ENCODE data around the gene LIN7C.
A peak's percentile ranks its signal among the peaks of the same experiment; 100 is the strongest.
"Not testable (repeated sequence)": the region's sequence is repeated elsewhere in the genome, so short reads cannot be mapped to it uniquely, and the experiment has no call there.

The LIN7C gene, protein sequence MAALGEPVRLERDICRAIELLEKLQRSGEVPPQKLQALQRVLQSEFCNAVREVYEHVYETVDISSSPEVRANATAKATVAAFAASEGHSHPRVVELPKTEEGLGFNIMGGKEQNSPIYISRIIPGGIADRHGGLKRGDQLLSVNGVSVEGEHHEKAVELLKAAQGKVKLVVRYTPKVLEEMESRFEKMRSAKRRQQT

DNA sequence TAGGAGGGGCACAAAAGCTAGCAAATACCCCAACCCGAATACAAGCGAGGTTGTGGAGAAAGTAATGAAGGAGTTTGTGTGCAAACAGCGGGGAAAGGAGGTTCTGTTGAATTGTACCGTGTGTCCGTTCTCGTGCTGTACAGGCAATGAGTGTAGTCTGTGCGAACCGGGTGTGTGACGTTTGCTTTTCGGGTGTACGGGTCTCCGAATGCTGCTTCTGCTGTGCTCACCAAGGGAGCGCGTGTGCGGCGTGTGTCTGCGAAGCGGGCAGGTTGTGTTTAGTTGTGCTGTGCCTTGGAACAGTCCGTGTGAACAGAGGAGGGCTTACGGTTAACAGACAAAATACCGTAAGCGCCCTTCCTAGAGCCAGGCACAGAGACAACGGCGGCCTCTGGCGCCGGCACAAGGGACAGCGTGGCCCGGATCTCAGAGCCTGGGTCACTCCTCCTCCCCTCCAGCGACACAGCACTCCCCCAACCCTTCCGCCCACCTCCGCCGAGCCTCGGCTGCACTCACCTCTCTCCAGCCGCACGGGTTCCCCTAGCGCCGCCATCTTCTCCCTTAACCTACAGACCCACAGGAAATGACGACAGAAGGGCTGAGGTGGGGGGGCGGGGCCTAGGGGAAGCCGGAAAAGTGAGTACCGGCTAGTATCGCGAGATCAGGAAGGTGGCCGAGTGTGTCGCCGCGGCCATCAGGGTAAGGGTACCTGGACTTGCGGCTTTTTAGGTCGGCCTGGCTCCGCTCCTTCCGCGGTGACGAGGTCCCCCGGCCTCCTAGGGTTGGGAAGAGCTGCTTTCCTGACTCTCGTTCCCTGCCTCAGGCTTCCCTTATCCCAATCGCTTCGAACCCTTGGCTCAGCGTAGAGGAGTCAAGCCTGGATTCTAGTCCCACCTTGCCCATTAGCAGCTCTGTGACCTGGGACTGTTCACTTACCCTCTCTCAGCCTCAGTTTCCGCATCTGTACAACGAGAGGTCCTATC lies at the start of gene LIN7C:
Gene LIN7C (minus strand): TSS at position 570 of the 983 bp plus-strand sequence. CDS start 17 bp downstream, at position 553.
- DNase-seq, result peak; percentile 96

DNA sequence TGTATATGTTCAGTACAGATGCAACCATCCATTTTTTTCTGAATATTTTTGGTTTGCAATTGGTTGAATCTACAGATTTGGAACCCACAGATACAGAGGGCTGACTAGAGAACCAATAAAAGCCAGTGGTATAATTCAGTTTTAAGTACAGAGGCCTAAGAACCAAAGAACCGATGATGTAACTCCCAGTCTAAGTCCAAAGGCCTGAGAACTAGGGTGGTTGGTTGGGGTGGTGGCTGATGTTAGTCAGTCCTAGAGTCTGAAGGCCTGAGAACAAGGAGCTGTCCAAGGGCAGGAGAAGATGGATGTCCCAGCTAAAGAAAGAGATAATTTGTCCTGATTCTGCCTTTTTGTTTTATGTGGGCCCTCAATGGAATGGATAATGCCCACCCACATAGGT lies 48.7 kb upstream of the LIN7C start:
- no peak for DNase-seq

DNA sequence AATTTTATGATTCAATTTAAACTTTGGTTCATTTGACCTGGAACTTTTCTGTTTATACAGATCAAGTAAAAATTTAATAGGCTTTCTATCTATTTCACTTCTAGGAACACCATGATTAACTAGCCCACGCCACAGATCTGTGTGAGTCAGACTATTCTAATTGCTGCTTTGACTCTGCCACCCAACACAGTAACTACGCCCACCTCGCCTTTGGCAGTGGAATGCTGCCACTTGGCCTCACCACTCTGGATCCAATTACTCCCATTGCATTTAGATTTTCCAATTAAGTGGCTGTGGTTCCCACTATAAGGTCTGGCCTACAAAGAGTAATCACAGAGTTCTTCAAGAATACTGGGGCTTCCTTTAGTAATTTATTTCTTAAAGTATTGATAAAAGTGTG lies 46.6 kb upstream of the LIN7C start:
- DNase-seq, result no peak

DNA sequence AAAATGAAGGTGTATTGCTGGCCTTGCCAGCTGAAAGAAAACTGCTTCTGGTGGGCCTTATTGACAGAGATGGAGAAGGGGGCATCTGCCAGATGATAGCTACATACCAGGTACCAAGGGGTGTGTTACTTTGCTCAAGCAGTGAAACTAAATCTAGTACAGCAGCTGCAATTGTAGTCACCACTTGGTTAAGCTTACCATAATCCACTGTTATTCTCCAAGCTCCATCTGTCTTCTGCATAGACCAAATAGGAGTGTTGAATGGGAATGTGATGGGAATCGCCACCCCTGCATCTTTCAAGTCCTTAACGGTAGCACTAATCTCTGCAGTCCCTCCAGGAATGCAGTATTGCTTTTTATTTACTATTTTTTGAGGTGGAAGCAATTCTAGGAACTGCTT lies 45.8 kb upstream of the LIN7C start:
- no peak for DNase-seq

DNA sequence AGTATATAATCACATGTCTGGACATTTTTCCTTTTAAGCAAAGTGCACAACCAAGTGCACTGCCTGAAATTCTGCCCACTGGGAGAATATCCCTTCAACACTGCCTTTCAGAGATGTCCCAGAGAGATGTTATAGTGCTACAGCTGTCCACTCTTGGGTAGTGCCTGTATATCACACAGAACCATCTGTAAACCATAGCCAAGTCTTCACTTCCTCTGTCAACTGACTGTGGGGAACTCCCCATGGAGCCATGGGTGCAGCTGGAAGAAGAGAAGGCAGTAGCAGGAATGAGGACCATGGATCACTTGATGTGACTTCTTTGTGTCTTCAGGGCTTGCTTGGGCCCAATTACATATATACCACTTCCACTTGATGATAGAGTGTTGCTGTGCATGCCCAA lies 44.6 kb upstream of the LIN7C start:
- no peak for DNase-seq

DNA sequence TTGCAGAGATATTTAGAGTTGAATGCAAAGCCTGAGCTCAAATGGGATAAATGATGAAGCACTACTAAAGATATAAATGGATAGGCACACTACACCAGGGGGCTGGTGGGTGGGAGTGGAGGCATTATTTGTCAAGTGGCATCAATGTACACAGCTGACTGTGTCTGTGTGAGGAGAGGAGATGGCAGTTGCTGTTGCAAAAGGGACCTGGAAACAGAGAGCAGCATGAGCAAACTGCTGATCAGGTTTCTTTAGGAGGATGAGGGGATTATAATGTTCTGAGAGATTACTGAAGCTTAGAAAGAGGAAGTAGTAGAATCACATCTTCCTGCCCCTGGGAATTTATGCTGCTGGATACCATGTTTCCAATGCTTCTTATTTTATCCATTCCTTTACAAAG lies 39.4 kb upstream of the LIN7C start:
- no peak for DNase-seq

DNA sequence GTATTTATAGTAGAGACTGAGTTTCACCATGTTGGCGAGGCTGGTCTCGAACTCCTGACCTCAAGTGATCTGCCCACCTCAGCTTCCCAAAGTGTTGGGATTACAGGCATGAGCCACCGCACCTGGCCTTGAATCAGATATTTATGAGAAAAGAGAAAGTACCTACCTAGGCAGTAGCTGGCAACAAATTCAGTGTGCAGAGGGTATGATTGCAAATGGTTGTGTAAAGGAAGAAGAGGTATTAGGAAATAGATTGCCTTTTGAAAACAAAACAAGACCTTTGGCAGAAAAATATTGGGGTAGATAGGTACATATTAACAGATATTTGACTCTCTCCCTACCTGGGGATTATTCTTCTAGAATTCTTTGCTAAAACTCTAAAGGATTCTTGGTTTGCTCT lies 38.5 kb upstream of the LIN7C start:
- no peak for DNase-seq

DNA sequence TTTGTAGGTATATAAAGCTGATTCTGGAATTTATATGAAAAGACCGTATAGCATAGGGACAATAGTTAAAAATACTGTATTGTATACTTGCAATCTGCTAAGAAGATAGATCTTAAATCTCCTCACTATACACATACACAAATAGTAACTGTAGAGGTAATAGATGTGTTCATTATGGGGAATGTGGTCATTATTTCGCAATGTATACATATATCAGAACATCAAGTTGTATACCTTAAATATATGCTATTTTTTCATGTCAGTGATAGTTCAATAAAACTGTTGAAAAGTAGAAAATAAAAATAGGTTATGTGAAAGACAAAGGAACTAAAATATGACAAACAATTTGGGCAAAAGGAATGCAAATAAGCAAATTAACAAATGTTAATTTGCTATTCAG lies 35.2 kb upstream of the LIN7C start:
- no peak for DNase-seq

DNA sequence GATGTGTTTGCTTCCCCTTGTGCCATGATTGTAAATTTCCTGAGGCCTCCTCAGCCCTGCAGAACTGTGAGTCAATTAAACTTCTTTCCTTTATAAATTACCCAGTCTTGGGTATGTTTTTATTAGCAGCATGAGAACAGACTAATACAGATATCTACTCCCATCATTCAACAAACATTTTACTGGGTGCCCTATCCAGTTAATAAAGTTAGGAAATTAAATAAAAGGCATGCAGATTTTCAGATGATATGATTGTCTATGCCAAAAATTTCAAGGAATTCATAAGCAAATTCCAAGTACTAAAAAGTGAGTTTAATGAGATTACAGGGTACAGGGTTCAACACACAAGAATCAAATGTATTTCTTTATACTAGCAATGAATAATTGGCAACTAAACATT lies 33.5 kb upstream of the LIN7C start:
- no peak for DNase-seq

DNA sequence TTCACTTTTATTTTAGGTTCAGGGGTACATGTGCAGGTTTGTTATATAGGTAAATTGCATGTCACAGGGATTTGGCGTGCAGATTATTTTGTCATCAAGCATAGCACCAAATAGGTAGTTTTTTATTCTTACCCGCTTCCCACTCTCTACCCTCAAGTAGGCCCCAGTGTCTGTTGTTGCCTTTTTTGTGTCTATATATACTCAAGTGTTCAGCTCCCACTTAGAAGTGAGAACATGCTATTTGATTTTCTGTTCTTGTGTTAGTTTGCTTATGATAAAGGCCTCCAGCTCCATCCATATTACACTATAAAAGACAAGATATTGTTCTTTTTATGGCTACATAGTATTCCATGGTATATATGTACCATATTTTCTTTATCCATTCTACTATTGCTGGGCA lies 28.5 kb upstream of the LIN7C start:
- DNase-seq, result no peak

DNA sequence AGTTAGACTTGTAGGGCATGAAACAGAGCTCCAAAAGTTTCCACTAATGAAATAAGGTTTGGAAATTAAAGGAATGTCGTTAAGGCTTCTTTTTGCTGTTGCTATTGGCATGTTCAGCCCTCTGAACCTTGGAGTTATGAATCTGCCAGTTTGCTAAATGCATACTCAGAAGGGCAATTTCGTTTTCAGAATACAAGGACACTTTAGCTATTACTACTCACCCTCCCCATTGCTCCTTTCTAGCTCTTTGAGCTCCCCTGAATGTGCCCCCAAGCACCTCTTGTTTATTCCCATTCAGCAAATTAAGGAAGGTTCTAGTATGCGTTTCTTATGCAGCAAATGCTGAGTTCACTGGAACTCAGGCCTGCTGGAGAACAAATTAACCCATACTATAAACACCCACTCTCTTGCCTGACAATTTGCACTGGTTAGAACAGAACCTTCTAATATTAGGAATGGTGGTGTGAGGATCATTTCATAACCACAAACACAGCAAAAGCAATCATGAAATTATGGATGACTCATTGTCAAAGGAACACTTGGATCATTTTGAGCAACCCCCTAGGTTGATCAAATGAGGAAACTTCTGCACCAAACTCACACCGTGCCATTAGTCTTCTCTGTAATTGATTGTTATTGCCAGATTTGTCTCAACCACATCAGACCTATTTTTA lies 26.2 kb upstream of the LIN7C start:
- DNase-seq, result peak; percentile 27

DNA sequence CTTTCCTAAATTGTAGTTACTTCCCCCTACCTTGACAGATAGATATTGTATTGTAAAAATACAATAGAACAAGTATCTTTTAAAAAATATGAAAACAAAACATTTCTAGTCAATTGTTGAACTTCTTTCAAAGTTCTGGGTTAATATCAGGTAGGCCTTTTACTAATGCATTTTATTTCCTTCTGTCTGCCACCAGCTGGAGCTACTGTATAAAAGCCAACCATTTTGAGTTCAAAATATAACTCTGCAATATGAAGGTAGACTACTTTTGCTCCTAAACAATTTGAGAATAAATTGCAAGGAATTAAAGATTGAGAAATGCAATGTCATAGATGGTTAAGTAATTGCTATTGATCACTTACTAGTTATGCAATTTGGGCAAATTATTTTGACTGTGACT lies 22.1 kb upstream of the LIN7C start:
- DNase-seq, result no peak

DNA sequence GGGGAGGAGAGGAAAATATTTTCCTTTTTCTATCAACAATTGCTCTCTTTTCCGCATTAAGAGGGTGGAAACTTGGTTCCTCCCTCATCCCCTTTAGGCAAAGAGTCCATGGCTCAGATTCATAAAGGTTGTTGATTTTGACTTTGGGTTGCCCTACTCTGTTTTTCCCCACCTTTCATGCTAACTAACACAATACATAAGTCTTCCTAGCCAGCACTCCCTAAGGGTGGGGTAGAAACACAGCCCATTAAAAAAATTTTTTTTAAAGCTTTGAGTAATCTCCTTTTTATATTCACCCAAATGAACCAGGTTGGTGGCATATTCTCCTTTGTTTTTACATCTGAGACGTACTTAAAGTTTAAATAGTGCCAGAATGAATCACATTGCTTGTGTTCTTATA lies 20.0 kb upstream of the LIN7C start:
- DNase-seq, result no peak

DNA sequence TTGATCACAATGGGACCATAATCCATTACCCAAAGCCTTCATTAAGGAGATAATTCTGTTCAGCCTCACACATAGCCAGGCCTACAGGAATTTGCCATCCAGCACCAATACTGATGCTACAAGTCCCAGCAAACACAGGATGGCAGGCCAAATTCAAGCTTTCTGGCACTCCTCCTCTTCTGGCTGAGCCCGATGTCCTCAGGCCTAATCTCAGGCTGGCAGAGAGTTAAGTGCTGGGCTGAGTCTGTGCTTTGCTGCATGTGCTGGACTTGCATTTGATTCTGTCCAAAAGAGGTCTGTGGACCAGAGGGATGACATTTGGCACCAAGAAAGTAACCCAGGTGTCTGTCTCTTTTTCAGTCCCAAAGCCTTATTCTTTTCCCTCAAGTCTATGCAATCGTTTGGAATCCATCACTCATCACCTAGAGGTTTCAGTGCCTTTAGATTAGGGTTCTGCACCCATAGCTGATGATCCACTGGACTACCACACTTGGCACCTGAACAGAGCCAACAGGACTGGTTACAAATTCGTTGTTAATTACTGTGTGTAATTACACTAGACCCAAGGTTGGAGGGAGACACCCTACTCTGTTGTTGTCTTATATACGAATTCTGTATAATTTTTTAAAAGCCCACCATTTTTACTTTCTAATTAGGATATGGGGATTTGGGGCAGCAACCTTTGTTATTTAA lies 19.4 kb upstream of the LIN7C start:
- DNase-seq, result no peak

DNA sequence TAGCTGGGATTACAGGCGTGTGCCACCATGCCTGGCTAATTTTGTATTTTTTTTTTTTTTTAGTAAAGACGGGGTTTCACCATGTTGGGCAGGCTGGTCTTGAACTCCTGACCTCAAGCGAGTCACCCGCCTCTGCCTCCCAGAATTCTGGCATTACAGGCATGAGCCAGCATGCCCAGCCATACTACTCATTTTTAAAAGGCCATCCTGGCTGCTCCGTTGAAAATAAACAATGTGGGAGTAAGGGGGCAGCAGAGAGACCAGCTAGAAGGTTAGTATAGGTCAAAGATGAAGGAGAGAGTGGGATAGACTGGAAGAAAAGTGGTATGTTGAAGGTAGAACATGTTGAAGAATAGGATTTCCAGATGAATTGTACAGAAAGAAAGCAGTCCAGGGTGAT lies 17.6 kb upstream of the LIN7C start:
- DNase-seq, result peak; percentile 43

DNA sequence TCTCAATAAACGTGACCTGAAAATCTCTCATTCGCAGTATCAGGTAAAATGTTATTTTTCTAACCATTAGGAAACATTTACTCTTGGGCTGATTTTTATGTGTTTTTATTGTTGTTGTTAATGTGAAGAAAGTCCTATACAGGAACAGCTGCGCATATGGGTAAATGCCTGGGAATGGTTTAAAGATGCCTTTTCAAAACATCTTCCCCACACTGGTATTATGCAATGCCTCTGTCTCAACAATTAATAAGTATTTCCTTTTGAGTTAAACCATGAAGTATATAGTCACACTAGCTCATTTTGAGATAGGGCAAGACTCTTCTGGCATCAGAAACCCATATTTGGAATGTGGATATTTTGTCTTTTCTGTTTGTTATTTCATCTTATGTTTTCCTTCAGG lies 13.7 kb upstream of the LIN7C start:
- no peak for DNase-seq

DNA sequence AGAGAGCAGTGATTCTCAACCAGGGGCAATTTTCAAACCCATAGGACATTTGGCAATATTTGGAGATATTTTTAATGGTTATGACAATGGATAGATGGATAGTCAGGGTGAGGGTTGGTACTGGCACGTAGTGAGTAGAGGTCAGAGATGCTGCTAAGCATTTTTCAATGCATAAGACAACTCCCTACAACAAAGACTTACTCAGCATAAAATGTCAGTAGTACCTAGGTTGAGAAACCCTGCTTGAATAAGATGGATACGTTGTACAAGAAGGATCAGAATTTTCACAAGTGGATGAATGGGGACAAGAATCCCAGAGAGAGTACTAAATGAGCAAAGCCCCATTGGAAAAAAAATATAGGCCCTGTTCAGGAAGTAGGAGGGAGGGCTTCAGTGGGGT lies 11.9 kb upstream of the LIN7C start:
- DNase-seq, result no peak

DNA sequence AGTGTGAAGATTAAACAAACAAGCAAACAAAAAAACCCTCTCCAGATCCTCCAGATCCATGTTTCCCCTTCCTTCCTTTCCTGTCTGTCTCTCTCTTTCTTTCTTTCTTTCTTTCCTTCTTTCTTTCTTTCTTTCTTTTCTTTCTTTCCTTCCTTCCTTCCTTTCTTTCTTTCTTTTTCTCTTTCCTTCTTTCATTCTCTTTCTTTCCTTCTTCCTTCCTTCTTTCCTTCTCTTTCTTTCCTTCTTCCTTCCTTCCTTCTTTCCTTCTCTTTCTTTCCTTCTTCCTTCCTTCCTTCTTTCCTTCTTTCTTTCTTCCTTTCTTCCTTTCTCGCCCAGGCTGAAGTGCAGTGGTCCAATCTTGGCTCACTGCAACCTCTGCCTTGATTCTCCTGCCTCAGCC lies 10.9 kb upstream of the LIN7C start:
- not testable (repeated sequence) for DNase-seq

DNA sequence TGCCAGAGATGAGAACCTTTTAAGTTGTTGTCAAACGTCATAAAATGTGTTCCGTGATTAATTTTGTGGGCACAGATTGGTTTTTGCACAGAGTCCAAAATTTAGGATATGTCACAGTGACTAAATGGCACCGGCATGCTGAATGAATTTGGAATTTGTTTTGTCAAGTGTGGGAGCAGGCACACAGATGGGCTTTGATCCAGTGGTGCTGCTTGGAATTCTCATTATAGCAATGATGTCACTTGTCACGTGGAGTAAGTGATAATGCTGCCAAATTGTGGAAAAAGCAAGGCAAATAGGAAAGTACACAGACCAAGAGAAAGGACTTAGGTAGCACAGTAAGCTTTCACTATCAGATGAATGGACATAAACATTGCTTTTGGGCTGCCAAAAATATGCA lies 8.0 kb upstream of the LIN7C start:
- peak; percentile 33 for DNase-seq

DNA sequence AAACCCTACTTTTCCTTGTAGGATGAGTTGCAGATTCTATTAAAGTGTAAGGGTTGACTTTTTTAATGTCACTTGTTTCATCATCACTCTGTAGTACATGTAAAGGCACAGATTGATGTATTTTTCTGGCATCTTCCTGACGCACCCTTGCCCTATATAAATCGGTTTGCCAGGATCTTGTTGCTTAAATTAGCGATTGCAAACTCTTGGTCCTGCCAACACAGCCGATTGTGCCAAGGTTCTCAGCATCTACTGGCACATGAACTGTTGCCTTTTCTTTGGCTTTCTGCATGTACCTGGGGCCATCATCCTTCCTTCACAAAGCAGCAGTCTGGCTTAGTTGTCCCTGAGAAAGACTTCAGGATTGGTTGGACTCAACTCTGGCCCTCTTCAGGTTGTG lies 7.5 kb upstream of the LIN7C start:
- DNase-seq, result no peak

DNA sequence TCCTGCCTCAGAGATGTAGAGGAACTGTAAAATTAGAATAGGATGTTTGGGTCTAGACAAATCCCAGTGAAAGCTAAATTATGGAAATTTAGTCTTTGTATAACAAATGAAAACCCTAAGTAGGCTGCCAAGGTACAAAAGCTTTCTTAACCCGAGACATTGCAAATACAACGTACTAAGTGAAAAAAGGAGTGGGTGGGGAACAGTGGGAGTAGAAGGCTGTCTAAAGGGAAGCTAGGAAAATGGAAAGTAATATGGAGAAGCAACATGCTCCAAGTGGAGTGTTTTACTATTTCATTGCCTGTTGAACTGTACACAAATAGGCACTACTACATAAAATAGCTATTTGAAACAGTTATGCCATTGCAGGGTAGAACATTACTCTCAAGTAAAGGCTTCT lies 6.8 kb upstream of the LIN7C start:
- DNase-seq, result no peak

DNA sequence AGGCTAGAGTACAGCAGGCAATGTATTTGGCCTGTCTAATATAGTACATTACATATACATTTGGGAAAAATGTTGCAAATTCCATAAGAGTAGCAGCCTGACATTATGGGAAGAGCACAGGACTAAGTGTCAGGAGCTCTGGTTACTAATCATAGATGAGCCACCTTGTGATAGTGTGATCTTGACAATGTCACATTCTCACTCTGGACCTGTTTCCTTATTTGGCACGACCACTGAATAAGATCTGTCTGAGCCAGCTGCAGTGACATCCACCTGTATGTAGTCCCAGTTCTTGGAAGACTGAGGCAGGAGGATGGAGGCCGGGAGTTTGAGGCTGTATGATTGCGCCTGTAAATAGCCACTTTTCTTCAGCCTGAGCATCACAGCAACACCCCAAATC lies 5.7 kb upstream of the LIN7C start:
- DNase-seq, result no peak

DNA sequence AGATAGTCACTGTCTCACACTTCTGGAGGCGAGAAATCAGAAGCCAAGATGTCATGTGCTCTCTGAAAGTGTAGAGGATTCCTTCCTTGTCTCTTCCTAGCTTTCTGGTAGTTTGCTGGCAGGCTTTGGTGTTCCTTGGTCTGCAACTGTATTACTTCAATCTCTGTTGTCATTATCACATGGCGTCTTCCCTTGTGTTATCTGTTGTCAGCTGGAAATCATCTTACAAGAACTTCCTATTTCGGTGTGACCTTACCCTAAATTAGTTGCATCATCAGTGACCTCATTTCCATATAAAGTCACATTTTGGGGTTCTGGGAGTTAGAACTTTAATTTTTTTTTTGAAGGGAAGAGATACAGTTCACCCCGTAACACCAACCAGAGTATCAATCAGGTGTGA lies 3.3 kb upstream of the LIN7C start:
- no peak for DNase-seq
